H1 (cell line): ENCODE measurements around the gene ASPHD2. TPM values are rescaled to one million over a fixed set of nuclear protein-coding genes. Genes with fewer than 3 reads are reported as not detected.

Experiments used
- ATF2 ChIP-seq: IDR thresholded peaks from 2 replicates; pipeline ENCODE4 v1.6.1; 2012; ENCODE audit warnings: low read length, inconsistent platforms
- CHD1 ChIP-seq: IDR thresholded peaks from 2 replicates; pipeline ENCODE4 v1.6.1; 2012; ENCODE audit warnings: low read depth, low read length, improper control_type of control experiment
- HDAC2 ChIP-seq, 2 experiments: fragments of 300-600 bp in 1 of 2; sonication (generic) in 1 of 2; IDR thresholded peaks; 2 replicates each; pipeline ENCODE4 v1.6.1; 2011 to 2012; ENCODE audit warnings: low read depth in 2 of 2, low read length in 2 of 2, mild to moderate bottlenecking in 2 of 2, moderate library complexity in 2 of 2, borderline replicate concordance in 1 of 2, inconsistent platforms in 1 of 2
- POLR2A ChIP-seq, 2 experiments: IDR thresholded peaks; 1 replicate in 1 of 2; 2 replicates in 1 of 2; pipeline ENCODE4 v1.6.1; 2011; ENCODE audit warnings: low read depth in 2 of 2, low read length in 2 of 2, mild to moderate bottlenecking in 2 of 2; ENCODE audit errors: control extremely low read depth in 1 of 2
- POLR2AphosphoS5 ChIP-seq: IDR thresholded peaks from 2 replicates; pipeline ENCODE4 v1.6.1; 2011; ENCODE audit warnings: low read depth, low read length
- SRF ChIP-seq: IDR thresholded peaks from 2 replicates; pipeline ENCODE4 v1.6.1; 2011; ENCODE audit warnings: mild to moderate bottlenecking, low read depth, low read length, moderate library complexity
- ZNF274 ChIP-seq: IDR thresholded peaks from 2 replicates; pipeline ENCODE4 v1.7.0; 2012; ENCODE audit warnings: low read length, borderline replicate concordance; ENCODE audit errors: extremely low read depth
- polyA plus RNA-seq, 7 experiments: library from polyadenylated mRNA; depleted of rRNA in 3 of 7; stranded (reverse) in 5 of 7; unstranded in 2 of 7; fragments of >200 nt in 5 of 7; fragments of 200-250 nt in 2 of 7; gene quantifications; 1 replicate in 5 of 7; 2 replicates in 1 of 7; 4 replicates in 1 of 7; pipeline versions ENCODE4 v1.2.1 to v1.2.3, GENCODE V29; 2011 to 2013; ENCODE audit warnings: missing spikeins in 2 of 7, mixed read lengths in 2 of 7
- total RNA-seq: library from RNA; stranded (reverse); fragmentation: NEBNext Ultra II Directional; extraction: Animal tissue kit (Norgen Biotek cat#: 25700); gene quantifications from 2 replicates; pipeline ENCODE4 v1.2.1, GENCODE V29; 2021

ASPHD2 gene
- total and polyA plus RNA-seq, 2 of the 8 experiments (the other 6 are each of a cell fraction or from before 2014, with no cell fraction given), result 7.2 to 11.0 TPM

GRCh38 chr22:26492220-26492619, 63.2 kb downstream of the ASPHD2 start (continued):
- TF ChIP-seq ATF2 (no peak), HDAC2 (IDR thresholded peaks at IDR 0.05; ENCODE audit: borderline replicate concordance in 1 of 2, low read depth in 2 of 2, low read length in 2 of 2) (no peak), POLR2A (IDR thresholded peaks at IDR 0.05; ENCODE audit: control extremely low read depth in 1 of 2, low read depth in 2 of 2, low read length in 2 of 2) (no peak), POLR2AphosphoS5 (no peak), CHD1 (no peak), SRF (no peak), ZNF274 (no peak)
